GM10266 (cell line): Measurements from ENCODE around the gene FBXL19.
A peak's percentile ranks its signal among the peaks of the same experiment; 100 is the strongest.

Experiments used
- DNase-seq: peaks from one replicate; pipeline ENCODE4 v3.0.0; 2012; ENCODE audit errors: extremely low spot score
- TF ChIP-seq, protein P1 (sequence below): IDR thresholded peaks from 2 replicates; pipeline ENCODE4 v1.5.1; 2012; ENCODE audit warnings: mild to moderate bottlenecking, low read depth; ENCODE audit not compliant: control insufficient read depth, insufficient read depth; ENCODE audit errors: missing control alignments

The FBXL19 gene

DNA sequence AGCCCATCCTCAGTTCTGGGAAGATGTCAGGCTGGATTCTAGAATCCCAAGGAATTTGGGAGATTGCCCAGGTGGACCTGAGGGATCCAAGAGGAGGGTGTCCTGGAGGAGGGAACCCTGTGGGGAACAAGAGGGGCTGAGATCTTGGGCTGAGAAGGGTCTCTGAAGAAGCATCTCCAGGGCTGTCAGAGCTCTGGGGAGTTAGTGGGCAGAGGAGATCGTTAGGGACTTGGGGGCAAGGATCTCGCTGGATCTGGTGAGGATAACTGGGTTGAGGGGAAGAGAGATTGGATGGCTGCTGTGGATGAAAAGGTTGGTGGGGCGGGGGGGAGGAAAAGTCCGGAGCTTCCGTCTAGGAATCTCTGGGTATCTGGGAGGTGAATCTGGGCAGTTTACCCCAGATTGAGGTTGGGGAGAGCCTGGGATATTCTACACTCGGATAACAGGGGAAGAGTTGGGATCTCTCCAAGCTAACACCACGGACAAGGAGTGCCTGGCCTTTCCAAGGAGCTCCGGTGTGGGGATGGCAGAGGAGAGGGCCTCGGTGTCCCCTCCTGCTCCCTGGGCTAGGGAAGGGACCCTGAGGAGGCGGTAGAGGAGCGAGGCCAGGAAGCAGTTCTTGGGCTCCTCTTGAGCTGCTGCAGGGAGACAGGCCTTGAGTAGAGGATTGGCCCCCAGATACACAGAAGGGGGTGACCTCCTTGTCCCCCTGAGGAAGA is 1.7 kb downstream of the FBXL19 start:
- DNase-seq: no peak

DNA sequence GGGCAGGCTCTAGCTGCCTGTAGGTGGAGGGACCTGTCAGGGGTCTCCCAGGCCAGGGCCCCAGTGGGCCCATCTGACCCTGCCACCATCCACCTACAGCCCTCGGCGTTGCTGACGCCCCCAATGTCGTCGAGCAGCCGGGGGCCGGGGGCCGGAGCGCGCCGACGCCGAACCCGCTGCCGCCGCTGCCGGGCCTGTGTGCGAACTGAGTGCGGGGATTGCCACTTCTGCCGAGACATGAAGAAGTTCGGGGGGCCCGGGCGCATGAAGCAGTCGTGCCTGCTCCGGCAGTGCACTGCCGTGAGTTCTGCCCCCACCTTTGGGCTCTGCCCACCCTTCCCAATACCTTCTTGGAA is 2.2 kb downstream of the FBXL19 start:
- no peak for DNase-seq
- TF ChIP-seq, protein P1, sequence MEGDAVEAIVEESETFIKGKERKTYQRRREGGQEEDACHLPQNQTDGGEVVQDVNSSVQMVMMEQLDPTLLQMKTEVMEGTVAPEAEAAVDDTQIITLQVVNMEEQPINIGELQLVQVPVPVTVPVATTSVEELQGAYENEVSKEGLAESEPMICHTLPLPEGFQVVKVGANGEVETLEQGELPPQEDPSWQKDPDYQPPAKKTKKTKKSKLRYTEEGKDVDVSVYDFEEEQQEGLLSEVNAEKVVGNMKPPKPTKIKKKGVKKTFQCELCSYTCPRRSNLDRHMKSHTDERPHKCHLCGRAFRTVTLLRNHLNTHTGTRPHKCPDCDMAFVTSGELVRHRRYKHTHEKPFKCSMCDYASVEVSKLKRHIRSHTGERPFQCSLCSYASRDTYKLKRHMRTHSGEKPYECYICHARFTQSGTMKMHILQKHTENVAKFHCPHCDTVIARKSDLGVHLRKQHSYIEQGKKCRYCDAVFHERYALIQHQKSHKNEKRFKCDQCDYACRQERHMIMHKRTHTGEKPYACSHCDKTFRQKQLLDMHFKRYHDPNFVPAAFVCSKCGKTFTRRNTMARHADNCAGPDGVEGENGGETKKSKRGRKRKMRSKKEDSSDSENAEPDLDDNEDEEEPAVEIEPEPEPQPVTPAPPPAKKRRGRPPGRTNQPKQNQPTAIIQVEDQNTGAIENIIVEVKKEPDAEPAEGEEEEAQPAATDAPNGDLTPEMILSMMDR: no peak

More for the DNA sequence above, 1.7 kb downstream of the FBXL19 start:
- TF ChIP-seq, protein P1: no peak

DNA sequence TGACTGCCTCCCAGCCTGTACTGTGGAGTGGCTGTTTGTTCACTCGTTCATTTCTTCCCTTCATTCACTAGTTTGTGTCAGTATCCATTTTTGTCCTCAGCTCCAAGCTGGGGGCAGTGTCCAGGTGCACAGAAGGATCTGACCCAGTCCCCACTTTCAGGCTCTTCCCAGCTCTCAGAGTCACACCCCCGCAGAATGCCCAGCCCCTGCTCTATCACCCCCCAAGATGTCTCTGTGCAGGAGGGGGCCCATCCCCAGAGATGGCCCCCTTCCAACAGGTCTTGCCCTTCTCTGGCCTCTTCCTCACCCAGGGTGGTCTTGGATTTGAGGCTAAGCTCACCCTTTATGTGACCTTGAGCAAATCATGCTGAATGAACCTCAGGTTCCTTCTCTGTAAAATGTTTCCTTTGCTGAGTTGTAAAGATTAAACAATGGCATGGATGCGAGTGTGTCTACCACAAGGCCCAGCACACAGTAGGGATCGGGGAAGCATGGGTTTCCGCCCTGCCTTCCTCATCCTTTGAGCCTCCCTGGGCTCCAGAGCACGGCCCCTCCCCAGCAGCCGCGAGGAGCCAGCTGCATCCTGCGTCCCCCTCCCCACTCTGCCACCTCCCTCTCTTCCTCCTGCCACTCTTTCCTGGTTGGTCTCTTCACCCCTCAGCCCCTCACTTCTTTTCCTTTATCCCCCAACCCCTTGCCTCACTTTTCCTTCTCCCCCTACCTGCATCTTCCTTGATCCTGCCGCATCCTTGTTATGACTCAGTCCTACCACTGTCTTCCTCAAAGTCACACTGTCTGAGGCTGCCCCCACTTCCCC is 2.8 kb downstream of the FBXL19 start:
- DNase-seq: no peak
- TF ChIP-seq, protein P1: no peak

DNA sequence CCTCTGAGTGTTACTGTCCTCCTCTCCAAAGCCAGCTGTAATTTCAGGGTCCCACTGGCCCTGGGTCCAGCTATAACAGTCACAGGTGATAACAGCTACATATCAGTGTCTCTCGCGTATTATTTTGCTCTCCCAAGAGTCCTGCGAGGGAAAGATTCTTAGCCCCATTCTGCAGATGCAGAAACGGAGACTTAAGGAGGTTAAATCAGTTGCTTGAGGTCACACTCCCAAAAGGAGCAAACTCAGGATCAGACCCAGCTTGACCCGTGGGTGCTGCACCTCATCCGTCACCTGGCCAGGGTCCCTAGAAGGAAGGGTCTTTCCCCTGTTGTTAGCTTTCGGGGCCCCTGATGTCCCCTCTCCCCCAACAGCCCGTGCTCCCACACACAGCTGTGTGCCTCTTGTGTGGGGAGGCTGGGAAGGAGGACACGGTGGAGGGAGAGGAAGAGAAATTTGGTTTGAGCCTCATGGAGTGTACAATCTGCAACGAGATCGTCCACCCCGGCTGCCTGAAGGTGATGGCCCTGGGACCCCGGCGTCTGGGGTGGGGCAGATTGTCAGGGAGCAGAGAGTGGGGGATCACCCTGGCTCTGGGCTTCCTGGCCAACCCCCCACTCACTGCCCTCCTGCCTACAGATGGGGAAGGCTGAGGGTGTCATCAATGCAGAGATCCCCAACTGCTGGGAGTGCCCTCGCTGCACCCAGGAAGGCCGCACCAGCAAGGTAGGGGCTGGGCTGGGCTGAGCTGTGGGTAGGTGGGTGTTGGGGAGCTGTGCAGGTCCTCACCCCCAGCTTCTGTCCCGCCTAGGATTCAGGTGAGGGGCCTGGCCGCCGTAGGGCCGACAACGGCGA is 3.8 kb downstream of the FBXL19 start:
- no peak for DNase-seq
- TF ChIP-seq, protein P1: no peak

DNA sequence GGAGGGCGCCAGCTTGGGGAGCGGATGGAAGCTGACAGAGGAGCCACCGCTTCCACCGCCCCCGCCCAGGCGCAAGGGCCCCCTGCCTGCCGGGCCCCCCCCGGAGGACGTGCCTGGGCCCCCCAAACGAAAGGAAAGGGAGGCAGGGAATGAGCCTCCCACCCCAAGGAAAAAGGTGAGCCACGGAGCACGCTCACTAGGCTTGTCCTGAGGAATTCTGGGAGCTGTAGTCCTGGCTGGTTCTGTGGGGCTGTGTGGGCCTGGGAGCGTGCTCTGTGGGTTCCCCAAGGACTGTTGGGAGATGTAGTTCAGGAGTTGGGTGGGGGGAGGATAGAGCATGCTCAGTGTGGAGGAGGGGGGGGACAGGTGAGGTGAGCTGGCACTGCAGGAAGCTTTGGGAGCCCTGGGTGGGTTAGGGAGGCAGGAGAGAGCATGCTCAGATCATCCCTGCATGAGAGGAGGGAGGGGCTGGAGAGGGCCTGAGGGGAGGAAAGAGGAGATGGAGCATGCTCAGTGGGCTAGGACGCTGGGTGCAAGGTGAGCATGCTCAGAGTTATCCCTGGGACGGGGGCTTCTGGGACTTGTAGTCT is 4.5 kb downstream of the FBXL19 start:
- TF ChIP-seq, protein P1: no peak
- peak; percentile 68 for DNase-seq

DNA sequence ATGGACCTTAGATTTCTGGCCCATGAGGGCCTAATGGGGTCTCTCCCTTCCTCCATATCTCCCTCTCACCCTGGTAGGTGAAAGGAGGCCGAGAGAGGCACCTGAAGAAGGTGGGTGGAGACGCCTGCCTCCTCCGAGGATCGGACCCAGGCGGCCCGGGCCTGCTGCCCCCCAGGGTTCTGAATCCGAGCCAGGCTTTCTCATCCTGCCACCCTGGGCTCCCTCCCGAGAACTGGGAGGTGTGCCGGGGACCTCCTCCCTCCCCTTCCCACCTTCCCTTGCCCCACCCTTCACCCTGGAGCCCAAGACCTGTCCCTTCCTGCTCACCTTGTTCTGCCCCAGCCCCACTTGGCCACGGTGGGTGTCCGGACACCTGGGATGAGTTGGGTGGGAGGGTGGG is 5.0 kb downstream of the FBXL19 start:
- TF ChIP-seq, protein P1: no peak
- no peak for DNase-seq
